B cell (primary cell): Measurements from ENCODE around the gene PDE10A. TPM values are rescaled to one million over a fixed set of nuclear protein-coding genes. Genes with fewer than 3 reads are reported as not detected.

ENCODE experiments used
- ATAC-seq: fragments of 200-7000 bp; cut with Tn5 transposase; one replicate; pipeline ENCODE4 v1.10.0; 2021; ENCODE audit warnings: low read depth, mild to moderate bottlenecking, moderate number of reproducible peaks, moderate library complexity
- CTCF ChIA-PET: fragments of 350-600 bp; sonication (Branson Sonifier 250); formaldehyde crosslinking; loops from one replicate; lab custom pipeline; 2021; ENCODE audit warnings: antibody characterized with exemption, inconsistent platforms; lab: Charles Lee
- POLR2A ChIA-PET: fragments of 350-600 bp; sonication (Branson Sonifier 250); formaldehyde crosslinking; loops from one replicate; lab custom pipeline; 2021; ENCODE audit warnings: antibody characterized with exemption; lab: Charles Lee
- DNase-seq: peaks from one replicate; pipeline ENCODE4 v3.0.0; 2013
- H2AFZ ChIP-seq: 2 replicates; pipeline ENCODE4 v1.6.1; 2012; ENCODE audit warnings: mild to moderate bottlenecking, low read depth, low read length; ENCODE audit not compliant: insufficient read depth, poor library complexity, severe bottlenecking
- H3K27ac ChIP-seq, 2 donors: 1 replicate in 1 of 2; 2 replicates in 1 of 2; pipeline ENCODE4 v1.5.1; 2012 to 2013; ENCODE audit warnings: low read length in 2 of 2, mild to moderate bottlenecking in 2 of 2, moderate library complexity in 1 of 2
- H3K27me3 ChIP-seq, 4 experiments: fragments of 200-600 bp in 1 of 4; sonication (generic) in 1 of 4; replicated peaks in 1 of 4; 1 replicate in 2 of 4; 2 replicates in 2 of 4; pipeline versions ENCODE4 v1.6.1 to v1.7.0; 2013 to 2016; ENCODE audit warnings: low read length in 3 of 4, mild to moderate bottlenecking in 2 of 4, mixed read lengths in 1 of 4, moderate library complexity in 1 of 4; ENCODE audit not compliant: insufficient read depth in 4 of 4, control insufficient read depth in 3 of 4; ENCODE audit errors: control extremely low read depth in 1 of 4
- H3K36me3 ChIP-seq, 2 experiments: replicated peaks in 1 of 2; 1 replicate in 1 of 2; 2 replicates in 1 of 2; pipeline versions ENCODE4 v1.6.1 to v1.7.1; 2013; ENCODE audit warnings: low read length in 1 of 2; ENCODE audit not compliant: insufficient read depth in 2 of 2, control insufficient read depth in 1 of 2; ENCODE audit errors: control extremely low read depth in 1 of 2, extremely low read depth in 1 of 2
- H3K4me1 ChIP-seq, 2 donors: fragments of 200-600 bp in 1 of 2; sonication (generic) in 1 of 2; 1 replicate in 1 of 2; 2 replicates in 1 of 2; pipeline versions ENCODE4 v1.5.1 to v1.6.1; 2013 to 2017; ENCODE audit warnings: low read length in 2 of 2; ENCODE audit not compliant: control insufficient read depth in 2 of 2, insufficient read depth in 2 of 2
- H3K4me2 ChIP-seq: replicated peaks from 2 replicates; pipeline ENCODE3; 2012; ENCODE audit warnings: mild to moderate bottlenecking, low read depth, low read length; ENCODE audit not compliant: poor library complexity, severe bottlenecking
- H3K4me3 ChIP-seq, 5 experiments: fragments of 200-600 bp in 1 of 5; sonication (generic) in 1 of 5; 1 replicate in 3 of 5; 2 replicates in 2 of 5; pipeline versions ENCODE4 v1.5.1 to v1.7.0; 2011 to 2016; ENCODE audit warnings: low read length in 4 of 5, mild to moderate bottlenecking in 4 of 5, low read depth in 2 of 5, control low read depth in 1 of 5, moderate library complexity in 1 of 5; ENCODE audit not compliant: insufficient read depth in 1 of 5; ENCODE audit errors: control extremely low read depth in 1 of 5, extremely low read depth in 1 of 5
- H3K79me2 ChIP-seq: fragments of 200-600 bp; sonication (generic); one replicate; pipeline ENCODE4 v1.6.0; 2016; ENCODE audit warnings: low read length; ENCODE audit not compliant: control insufficient read depth, insufficient read depth
- H3K9ac ChIP-seq: fragments of 200-600 bp; sonication (generic); 2 replicates; pipeline ENCODE4 v1.6.1; 2017; ENCODE audit warnings: mild to moderate bottlenecking, low read length, moderate library complexity
- H3K9me3 ChIP-seq, 3 donors: one replicate each; pipeline versions ENCODE4 v1.6.1 to v1.7.1; 2013; ENCODE audit warnings: low read length in 2 of 3; ENCODE audit not compliant: control insufficient read depth in 2 of 3, insufficient read depth in 1 of 3; ENCODE audit errors: control extremely low read depth in 1 of 3
- H4K20me1 ChIP-seq: 2 replicates; pipeline ENCODE4 v1.6.0; 2012; ENCODE audit warnings: mild to moderate bottlenecking, low read length; ENCODE audit not compliant: insufficient read depth, control insufficient read depth, poor library complexity, severe bottlenecking
- H3K27ac Mint-ChIP-seq: one replicate; pipeline ENCODE4 v1.8.0; 2021; ENCODE audit warnings: mixed read lengths
- H3K27me3 Mint-ChIP-seq: one replicate; pipeline ENCODE4 v1.8.0; 2021; ENCODE audit warnings: mixed read lengths
- H3K4me1 Mint-ChIP-seq: one replicate; pipeline ENCODE4 v1.8.0; 2021; ENCODE audit warnings: mixed read lengths
- H3K4me3 Mint-ChIP-seq: one replicate; pipeline ENCODE4 v1.8.0; 2021; ENCODE audit warnings: mixed read lengths
- H3K9me3 Mint-ChIP-seq: one replicate; pipeline ENCODE4 v1.8.0; 2022; ENCODE audit warnings: mixed read lengths; ENCODE audit not compliant: insufficient read depth
- CTCF ChIP-seq: fragments of 200-600 bp; IDR thresholded peaks from one replicate; pipeline ENCODE4 v1.8.0; 2022; ENCODE audit warnings: antibody characterized with exemption, mild to moderate bottlenecking
- EZH2 ChIP-seq: IDR thresholded peaks from 2 replicates; pipeline ENCODE4 v1.6.1; 2012; ENCODE audit warnings: borderline replicate concordance, low read depth, mild to moderate bottlenecking, moderate library complexity, low read length; ENCODE audit not compliant: insufficient read depth, poor library complexity, severe bottlenecking
- WGBS: methylation state at CpG from one replicate; pipeline ENCODE4 v1.1.5; 2013; ENCODE audit warnings: missing lambda C conversion rate; ENCODE audit not compliant: insufficient coverage; 5-methylcytosine and 5-hydroxymethylcytosine counted together
- intact Hi-C: fragments of 100-400 bp; cut with micrococcal nuclease; formaldehyde crosslinking; loops from one replicate; pipeline ENCODE4 v1.10.0; 2022
- polyA plus RNA-seq: library from polyadenylated mRNA; depleted of rRNA; stranded (reverse); fragments of >200 nt; gene quantifications from 2 replicates; pipeline ENCODE4 v1.2.3, GENCODE V29; 2012
- total RNA-seq, 2 donors: library from RNA; stranded (reverse); fragments of 120-200 nt in 1 of 2; gene quantifications; 1 replicate in 1 of 2; 2 replicates in 1 of 2; pipeline versions ENCODE4 v1.2.3 to v1.2.4, GENCODE V29; 2013 to 2022

PDE10A gene
- total and polyA plus RNA-seq, 2 donors (not counting 1 experiment from before 2014, with no cell fraction given): not detected

- no peaks in the 10 kb centered on the region for H3K79me2 ChIP-seq
- WGBS: 95% methylated on average over 6 of the region's 22 CpGs
- Mint-ChIP-seq H3K9me3 (no peaks in the 10 kb centered on the region), H3K4me3 (no peak overlapping the region), H3K27ac (no peak overlapping the region), H3K27me3 (no peaks in the 10 kb centered on the region), H3K4me1 (no peaks in the 10 kb centered on the region)
- no peaks in the 10 kb centered on the region for H3K4me1 ChIP-seq
- no peak overlapping the region for H2AFZ ChIP-seq
- no peak overlapping the region for H3K9ac ChIP-seq
- ChIA-PET CTCF (no interaction called here), POLR2A (no interaction called here)
- no peak for TF ChIP-seq CTCF
- no peak for TF ChIP-seq EZH2
- no peak for DNase-seq
- no peak overlapping the region for H3K4me3 ChIP-seq
- no peaks in the 10 kb centered on the region for H3K27me3 ChIP-seq
- H3K36me3 ChIP-seq: no peaks in the 10 kb centered on the region
- no peak for ATAC-seq
- intact Hi-C loops: no loop called here
- H3K9me3 ChIP-seq: peaks cover 0 to 10% (median 0%) of the 10 kb centered on the region in 3 donors
- no peaks in the 10 kb centered on the region for H4K20me1 ChIP-seq
- no peak overlapping the region for H3K27ac ChIP-seq
- H3K4me2 ChIP-seq: no peak overlapping the region
These were observed 176.6 kb downstream of the PDE10A start for GRCh38 chr6:165486183-165487137.
